Neutrophil (primary cell): Measurements from ENCODE around the gene GPR42.
"Not testable (repeated sequence)": the region's sequence is repeated elsewhere in the genome, so short reads cannot be mapped to it uniquely, and the experiment has no call there.

Experiments used
- H3K27ac ChIP-seq: fragments of 200-600 bp; sonication (generic); 2 replicates; pipeline ENCODE4 v1.5.1; 2016; ENCODE audit warnings: mild to moderate bottlenecking, moderate library complexity
- H3K27me3 ChIP-seq: fragments of 200-600 bp; sonication (generic); 2 replicates; pipeline ENCODE4 v1.6.0; 2016; ENCODE audit warnings: mild to moderate bottlenecking
- H3K36me3 ChIP-seq: fragments of 200-600 bp; sonication (generic); 2 replicates; pipeline ENCODE4 v1.5.1; 2017
- H3K4me1 ChIP-seq, 2 experiments: fragments of 200-600 bp in 1 of 2; sonication (generic) in 1 of 2; 1 replicate in 1 of 2; 2 replicates in 1 of 2; pipeline versions ENCODE4 v1.5.1 to v1.6.1; 2013 to 2016; ENCODE audit warnings: low read depth in 1 of 2, low read length in 1 of 2, mild to moderate bottlenecking in 1 of 2, moderate library complexity in 1 of 2; ENCODE audit not compliant: control insufficient read depth in 1 of 2, insufficient read depth in 1 of 2
- H3K4me3 ChIP-seq, 2 experiments: fragments of 200-600 bp in 1 of 2; sonication (generic) in 1 of 2; 1 replicate in 1 of 2; 2 replicates in 1 of 2; pipeline ENCODE4 v1.5.1; 2013 to 2016; ENCODE audit warnings: low read depth in 1 of 2, low read length in 1 of 2, mild to moderate bottlenecking in 1 of 2, moderate library complexity in 1 of 2
- H3K9me3 ChIP-seq: fragments of 200-600 bp; sonication (generic); 2 replicates; pipeline ENCODE4 v1.5.1; 2016
- CTCF ChIP-seq: fragments of 200-600 bp; sonication (generic); IDR thresholded peaks from 2 replicates; pipeline ENCODE4 v1.5.1; 2016; ENCODE audit warnings: antibody characterized with exemption

GPR42 gene

DNA sequence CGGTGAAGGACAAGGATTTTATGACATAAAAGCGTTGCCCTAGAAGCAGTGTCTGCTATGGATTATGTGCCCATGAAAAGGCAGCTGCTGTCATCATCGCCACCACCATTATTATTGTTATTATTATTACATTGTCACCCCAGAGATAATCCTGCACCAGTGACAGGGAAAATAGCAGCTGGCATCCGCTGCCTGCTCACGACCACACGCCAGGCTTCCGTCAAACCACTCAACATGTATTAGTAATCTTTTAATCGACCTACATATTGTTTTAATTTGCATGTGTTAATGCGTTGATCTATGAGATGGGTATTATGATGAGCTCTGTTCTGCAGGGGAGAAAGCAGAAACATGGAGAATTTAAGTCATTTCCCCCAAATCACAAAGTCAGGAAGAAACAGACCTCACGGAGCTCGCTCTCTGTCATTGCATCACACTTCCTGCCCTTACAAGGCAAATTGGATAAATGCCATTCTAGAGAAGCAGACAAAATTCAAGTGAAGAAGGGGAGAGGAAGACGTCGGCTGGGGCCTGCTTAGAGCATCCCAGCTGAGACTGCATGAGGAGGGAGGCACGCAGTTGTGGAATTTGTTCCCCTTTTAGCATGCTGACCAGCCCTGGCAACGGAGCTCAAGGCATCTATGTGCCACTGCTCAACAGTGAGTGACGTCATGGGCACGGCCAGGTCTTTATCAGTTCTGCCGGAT lies 12.8 kb upstream of the GPR42 start, which contains the start of gene FFAR3:
TSS of gene FFAR3 (plus strand) at position 594 of the 707 bp plus-strand sequence. CDS start 431 bp downstream, outside the sequence.
- H3K36me3 ChIP-seq: no peaks in the 10 kb centered on the region
- H3K4me3 ChIP-seq: peak within 1 kb of the TSS; percentile 36 to 42
- H3K27me3 ChIP-seq: peaks cover 16% of the 10 kb centered on the region
- peaks cover 27 to 31% of the 10 kb centered on the region in 2 experiments for H3K4me1 ChIP-seq
- peak within 1 kb of the TSS; percentile 54 for H3K27ac ChIP-seq
- no peaks in the 10 kb centered on the region for H3K9me3 ChIP-seq
- no peak for TF ChIP-seq CTCF

DNA sequence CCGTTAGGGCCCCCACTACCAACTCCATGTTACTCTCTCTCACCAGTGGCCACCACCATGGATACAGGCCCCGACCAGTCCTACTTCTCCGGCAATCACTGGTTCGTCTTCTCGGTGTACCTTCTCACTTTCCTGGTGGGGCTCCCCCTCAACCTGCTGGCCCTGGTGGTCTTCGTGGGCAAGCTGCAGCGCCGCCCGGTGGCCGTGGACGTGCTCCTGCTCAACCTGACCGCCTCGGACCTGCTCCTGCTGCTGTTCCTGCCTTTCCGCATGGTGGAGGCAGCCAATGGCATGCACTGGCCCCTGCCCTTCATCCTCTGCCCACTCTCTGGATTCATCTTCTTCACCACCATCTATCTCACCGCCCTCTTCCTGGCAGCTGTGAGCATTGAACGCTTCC lies 12.0 kb upstream of the GPR42 start:
- H3K36me3 ChIP-seq: not testable (repeated sequence)
- Histone ChIP-seq H3K4me1 (peaks cover 19 to 23% of the 10 kb centered on the region in 2 experiments), H3K27me3 (peaks cover 16% of the 10 kb centered on the region)

GRCh38 chr19:35359395-35359794 lies 11.5 kb upstream of the GPR42 start:
- H3K27ac ChIP-seq, H3K9me3 ChIP-seq, H3K36me3 ChIP-seq, H3K4me3 ChIP-seq: not testable (repeated sequence)
- peaks cover 14 to 18% of the 10 kb centered on the region in 2 experiments for H3K4me1 ChIP-seq
- peaks cover 16% of the 10 kb centered on the region for H3K27me3 ChIP-seq

More for the DNA sequence above, 12.0 kb upstream of the GPR42 start:
- H3K4me3 ChIP-seq, H3K9me3 ChIP-seq, H3K27ac ChIP-seq: not testable (repeated sequence)

DNA sequence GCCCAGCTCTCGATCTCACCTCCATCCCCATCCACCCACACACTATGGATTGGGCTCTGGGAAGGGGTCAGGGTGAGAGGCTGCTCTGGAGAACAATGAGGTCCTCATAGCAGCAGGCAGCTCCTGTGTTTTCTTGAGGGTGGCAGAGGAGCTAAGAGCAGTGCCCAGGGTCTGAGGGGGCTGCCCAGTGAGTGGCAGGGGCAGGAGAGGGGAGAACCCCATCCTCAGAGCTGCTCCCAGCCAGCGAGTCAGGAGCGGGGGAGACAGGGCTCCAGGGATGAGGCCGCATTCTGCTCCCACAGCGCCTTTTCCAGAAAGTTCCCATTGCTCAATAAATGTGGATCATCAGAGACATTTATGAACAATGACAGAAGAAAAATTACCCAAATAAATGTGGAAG lies 10.8 kb upstream of the GPR42 start:
- H3K4me1 ChIP-seq: peaks cover 14 to 16% of the 10 kb centered on the region in 2 experiments
- H3K4me3 ChIP-seq, H3K9me3 ChIP-seq, H3K36me3 ChIP-seq, H3K27ac ChIP-seq: not testable (repeated sequence)
- peaks cover 16% of the 10 kb centered on the region for H3K27me3 ChIP-seq

GRCh38 chr19:35360880-35361420 lies 9.9 kb upstream of the GPR42 start:
- TF ChIP-seq CTCF: no peak
- peaks cover 22% of the 10 kb centered on the region for H3K27me3 ChIP-seq
- H3K27ac ChIP-seq: no peak overlapping the region
- H3K4me1 ChIP-seq: peaks cover 13 to 14% of the 10 kb centered on the region in 2 experiments
- no peak overlapping the region for H3K4me3 ChIP-seq
- no peaks in the 10 kb centered on the region for H3K36me3 ChIP-seq
- no peaks in the 10 kb centered on the region for H3K9me3 ChIP-seq

GRCh38 chr19:35362261-35363000 lies 8.4 kb upstream of the GPR42 start:
- Histone ChIP-seq H3K27me3 (peaks cover 22% of the 10 kb centered on the region), H3K27ac (no peak overlapping the region), H3K4me1 (peaks cover 10% of the 10 kb centered on the region in 2 experiments), H3K4me3 (no peak overlapping the region), H3K36me3 (no peaks in the 10 kb centered on the region), H3K9me3 (no peaks in the 10 kb centered on the region)
- no peak for TF ChIP-seq CTCF
